GM21390 (cell line): Measurements from ENCODE around the gene ZNF318.
"Not testable (repeated sequence)": the region's sequence is repeated elsewhere in the genome, so short reads cannot be mapped to it uniquely, and the experiment has no call there.

ENCODE experiments used
- ATAC-seq: cut with Tn5 transposase; IDR thresholded peaks from one replicate; pipeline ENCODE4 v1.9.1; 2021; ENCODE audit not compliant: unreplicated experiment

The ZNF318 gene

GRCh38 chr6:43390753-43391439, 21.4 kb upstream of the ZNF318 start:
- not testable (repeated sequence) for ATAC-seq

GRCh38 chr6:43389730-43390295, 20.4 kb upstream of the ZNF318 start:
- ATAC-seq: no peak

GRCh38 chr6:43386492-43386891, 17.0 kb upstream of the ZNF318 start:
- no peak for ATAC-seq

- ATAC-seq: no peak
Measured at GRCh38 chr6:43383021-43383667, 13.7 kb upstream of the ZNF318 start.

- ATAC-seq: not testable (repeated sequence)
Measured at GRCh38 chr6:43380858-43381257, 11.4 kb upstream of the ZNF318 start.

GRCh38 chr6:43378631-43379030, 9.2 kb upstream of the ZNF318 start:
- ATAC-seq: no peak

- ATAC-seq: no peak
Measured at GRCh38 chr6:43377710-43378229, 8.3 kb upstream of the ZNF318 start.

- ATAC-seq: peak; percentile 51
Measured at GRCh38 chr6:43376551-43376981, 7.1 kb upstream of the ZNF318 start.

- no peak for ATAC-seq
Measured at GRCh38 chr6:43375693-43376092, 6.2 kb upstream of the ZNF318 start.

GRCh38 chr6:43373252-43373875, 3.9 kb upstream of the ZNF318 start:
- ATAC-seq: no peak

GRCh38 chr6:43370003-43370580, 645 bp upstream of the ZNF318 start:
- ATAC-seq: peak; percentile 5

GRCh38 chr6:43368259-43369160, 937 bp downstream of the ZNF318 start:
- ATAC-seq: peak; percentile 0

GRCh38 chr6:43367245-43367984, 2.0 kb downstream of the ZNF318 start:
- no peak for ATAC-seq

GRCh38 chr6:43361269-43361668, 8.2 kb downstream of the ZNF318 start:
- no peak for ATAC-seq

GRCh38 chr6:43359831-43360230, 9.6 kb downstream of the ZNF318 start:
- ATAC-seq: no peak

- ATAC-seq: no peak
Measured at GRCh38 chr6:43359381-43359780, 10.1 kb downstream of the ZNF318 start.

GRCh38 chr6:43355862-43356590, 13.4 kb downstream of the ZNF318 start:
- ATAC-seq: no peak

- ATAC-seq: not testable (repeated sequence)
Measured at GRCh38 chr6:43351951-43352350, 17.5 kb downstream of the ZNF318 start.

- ATAC-seq: no peak
Measured at GRCh38 chr6:43347444-43347843, 22.0 kb downstream of the ZNF318 start.
